Ovary (tissue), 9 donors: Measurements from ENCODE around the gene TSPAN7. TPM values are rescaled to one million over a fixed set of nuclear protein-coding genes. Genes with fewer than 3 reads are reported as not detected.

Source experiments
- DNase-seq, 5 donors: peaks; one replicate each; pipeline ENCODE4 v3.0.0-alpha.2; 2019 to 2020
- H3K27ac ChIP-seq, 2 donors: fragments of 200-600 bp; one replicate each; pipeline versions ENCODE4 v1.5.1 to v1.8.0; 2019 to 2022
- H3K27me3 ChIP-seq: fragments of 200-600 bp; one replicate; pipeline ENCODE4 v1.8.0; 2022
- H3K36me3 ChIP-seq: fragments of 200-600 bp; sonication (generic); one replicate; pipeline ENCODE4 v1.5.1; 2019
- H3K4me1 ChIP-seq: one replicate; pipeline ENCODE4 v1.8.1; 2013; ENCODE audit warnings: mild to moderate bottlenecking, moderate library complexity; ENCODE audit not compliant: insufficient read depth
- H3K4me3 ChIP-seq: fragments of 200-600 bp; sonication (generic); one replicate; pipeline ENCODE4 v1.5.1; 2017
- H3K9me3 ChIP-seq, 2 donors: fragments of 200-600 bp in 1 of 2; sonication (generic) in 1 of 2; one replicate each; pipeline versions ENCODE4 v1.5.1 to v1.8.1; 2013 to 2019; ENCODE audit warnings: mild to moderate bottlenecking in 1 of 2, moderate library complexity in 1 of 2
- EP300 ChIP-seq: sonication (generic); formaldehyde crosslinking; IDR thresholded peaks from one replicate; pipeline ENCODE4 v1.6.1; 2017; ENCODE audit warnings: antibody characterized with exemption
- POLR2A ChIP-seq: fragments of 450-650 bp; IDR thresholded peaks from one replicate; pipeline ENCODE4 v1.6.1; 2017; ENCODE audit warnings: antibody characterized with exemption, mild to moderate bottlenecking, moderate library complexity
- whole genome bisulfite sequencing, 3 donors: extraction: QIAGEN DNeasy Blood & Tissue Kit in 1 of 3; methylation state at CpG; one replicate each; pipeline versions ENCODE4 v1.1.5 to v1.1.7; 2013 to 2017; 5-methylcytosine and 5-hydroxymethylcytosine counted together
- intact Hi-C, 4 donors: fragments of 100-400 bp; cut with DNase I; formaldehyde crosslinking; loops; one replicate each; pipeline versions ENCODE4 v1.11.0 to v1.15.1; 2022 to 2023
- polyA plus RNA-seq, 2 donors: library from polyadenylated mRNA; stranded (reverse); fragments of 200-250 nt in 1 of 2; fragments of 350-450 nt in 1 of 2; fragmentation: Illumina TruSeq in 1 of 2; extraction: RNeasy Lipid Tissue Mini Kit (QIAGEN cat#74804) in 1 of 2; gene quantifications; one replicate each; pipeline ENCODE4 v1.2.3, GENCODE V29; 2013 to 2014
- total RNA-seq, 7 donors: library from RNA; depleted of rRNA in 2 of 7; stranded (reverse); fragments of >200 nt in 2 of 7; fragmentation: NEBNext Ultra II Directional in 3 of 7; extraction: Animal tissue kit (Norgen Biotek cat#: 25700) in 3 of 7; gene quantifications; one replicate each; pipeline versions ENCODE4 v1.1.0 to v1.2.4, GENCODE V29; 2016 to 2023
- TF ChIP-seq, protein P1 (sequence below), 3 donors: fragments of 450-650 bp in 2 of 3; fragments of 200-600 bp in 1 of 3; IDR thresholded peaks; one replicate each; pipeline versions ENCODE4 v1.5.1 to v1.8.0; 2016 to 2022; ENCODE audit warnings: antibody characterized with exemption in 3 of 3, mild to moderate bottlenecking in 1 of 3
- donor health status: DM: no; HTN: no; CAD: no; lungs with moderate emphysema.
- donor health status: DM: no; HTN: no; CAD: no.
- donor health status: Bipolar disorder and iron deficiency.
- donor health status: DM: yes; HTN: yes; CAD: no.
- donor health status: DM: no; HTN: no; CAD: no.
- donor health status: DM: yes; HTN: yes; CAD: no.

The TSPAN7 gene
- total and polyA plus RNA-seq, 9 donors, result 8.3 to 84.2 (median 19.5) TPM

DNA sequence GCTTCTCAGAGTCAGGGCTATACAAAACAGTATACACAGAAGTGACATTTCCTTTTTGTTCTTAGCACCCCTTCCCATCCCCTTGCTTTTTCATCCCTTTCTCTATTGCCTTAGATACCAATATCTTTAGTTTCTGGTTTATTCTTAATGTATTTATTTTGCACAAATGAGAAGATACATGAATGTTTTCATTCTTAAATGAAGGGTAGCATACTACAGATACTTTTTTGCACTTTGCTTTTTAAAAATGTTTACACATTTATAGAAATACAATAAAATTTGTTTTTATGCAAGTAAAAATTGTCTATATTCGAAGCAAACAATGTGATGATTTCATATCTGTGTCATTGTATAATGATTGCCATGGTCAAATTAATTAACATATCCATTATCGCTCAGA is 33.1 kb downstream of the TSPAN7 start:
- Histone ChIP-seq H3K4me1 (no peaks in the 10 kb centered on the region), H3K27ac (no peak overlapping the region), H3K36me3 (no peaks in the 10 kb centered on the region), H3K4me3 (no peak overlapping the region), H3K27me3 (no peaks in the 10 kb centered on the region), H3K9me3 (no peaks in the 10 kb centered on the region)
- TF ChIP-seq POLR2A, result no peak
- TF ChIP-seq, protein P1, sequence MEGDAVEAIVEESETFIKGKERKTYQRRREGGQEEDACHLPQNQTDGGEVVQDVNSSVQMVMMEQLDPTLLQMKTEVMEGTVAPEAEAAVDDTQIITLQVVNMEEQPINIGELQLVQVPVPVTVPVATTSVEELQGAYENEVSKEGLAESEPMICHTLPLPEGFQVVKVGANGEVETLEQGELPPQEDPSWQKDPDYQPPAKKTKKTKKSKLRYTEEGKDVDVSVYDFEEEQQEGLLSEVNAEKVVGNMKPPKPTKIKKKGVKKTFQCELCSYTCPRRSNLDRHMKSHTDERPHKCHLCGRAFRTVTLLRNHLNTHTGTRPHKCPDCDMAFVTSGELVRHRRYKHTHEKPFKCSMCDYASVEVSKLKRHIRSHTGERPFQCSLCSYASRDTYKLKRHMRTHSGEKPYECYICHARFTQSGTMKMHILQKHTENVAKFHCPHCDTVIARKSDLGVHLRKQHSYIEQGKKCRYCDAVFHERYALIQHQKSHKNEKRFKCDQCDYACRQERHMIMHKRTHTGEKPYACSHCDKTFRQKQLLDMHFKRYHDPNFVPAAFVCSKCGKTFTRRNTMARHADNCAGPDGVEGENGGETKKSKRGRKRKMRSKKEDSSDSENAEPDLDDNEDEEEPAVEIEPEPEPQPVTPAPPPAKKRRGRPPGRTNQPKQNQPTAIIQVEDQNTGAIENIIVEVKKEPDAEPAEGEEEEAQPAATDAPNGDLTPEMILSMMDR (IDR thresholded peaks at IDR 0.05), result no peak
- no peak for TF ChIP-seq EP300
- no peak for DNase-seq
- intact Hi-C loops, result no loop called here
- WGBS, 3 donors, result 63 to 72% (median 66%) methylated on average over 2 of the region's 2 CpGs

DNA sequence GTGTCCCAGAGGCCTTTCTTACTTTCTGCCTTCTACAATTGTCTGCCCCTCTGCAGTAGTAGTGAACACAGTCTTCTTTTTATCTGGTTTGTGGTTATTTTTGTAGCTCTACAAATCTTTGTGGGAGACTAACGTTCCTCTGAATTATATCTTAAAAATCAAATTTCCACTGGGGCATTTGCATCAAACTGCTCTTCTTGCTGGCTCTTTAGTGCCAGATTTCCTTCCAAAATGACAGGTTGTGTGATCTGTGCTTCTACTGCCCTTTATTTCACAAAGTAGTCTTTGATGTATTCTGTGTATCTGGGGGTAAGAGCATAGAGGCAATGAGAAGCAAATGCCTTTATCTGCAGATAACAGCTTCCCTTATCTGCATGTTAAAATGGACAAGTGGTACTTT is 34.5 kb downstream of the TSPAN7 start:
- WGBS, 3 donors, result 14 to 33% (median 32%) methylated on average over 1 of the region's 1 CpG
- Histone ChIP-seq H3K27ac (no peak overlapping the region), H3K36me3 (no peaks in the 10 kb centered on the region), H3K27me3 (no peaks in the 10 kb centered on the region), H3K4me3 (no peak overlapping the region), H3K4me1 (no peaks in the 10 kb centered on the region), H3K9me3 (no peaks in the 10 kb centered on the region)
- no peak for TF ChIP-seq EP300
- no peak for TF ChIP-seq POLR2A
- TF ChIP-seq, protein P1 (IDR thresholded peaks at IDR 0.05), result no peak
- intact Hi-C loops, result no loop called here
- no peak for DNase-seq

DNA sequence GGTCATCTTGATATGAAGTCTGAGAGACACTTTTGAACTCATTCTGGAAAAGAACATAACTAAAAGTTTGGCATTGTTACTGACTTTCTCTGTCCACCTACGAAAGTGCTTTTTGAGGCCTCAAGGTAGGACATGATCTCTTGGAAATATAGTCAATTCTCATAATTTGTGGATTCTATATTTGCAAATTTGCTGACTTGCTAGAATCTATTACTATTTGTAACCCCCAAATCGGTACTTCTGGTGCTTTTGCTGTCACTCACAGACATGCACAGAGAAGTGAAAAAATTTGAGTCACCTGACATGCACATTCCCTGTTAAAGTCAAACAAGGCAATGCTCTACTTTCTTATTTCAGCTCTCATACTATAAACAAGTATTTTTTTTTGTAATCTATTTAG is 35.6 kb downstream of the TSPAN7 start:
- no peaks in the 10 kb centered on the region for H3K36me3 ChIP-seq
- H3K4me3 ChIP-seq, result no peak overlapping the region
- intact Hi-C loops, result no loop called here
- H3K27me3 ChIP-seq, result no peaks in the 10 kb centered on the region
- no peak for DNase-seq
- H3K9me3 ChIP-seq, result no peaks in the 10 kb centered on the region
- TF ChIP-seq POLR2A (no peak), EP300 (no peak)
- TF ChIP-seq, protein P1 (IDR thresholded peaks at IDR 0.05), result no peak
- no peaks in the 10 kb centered on the region for H3K4me1 ChIP-seq
- H3K27ac ChIP-seq, result no peak overlapping the region
- WGBS, 3 donors, result 56 to 62% (median 56%) methylated on average over 2 of the region's 2 CpGs

DNA sequence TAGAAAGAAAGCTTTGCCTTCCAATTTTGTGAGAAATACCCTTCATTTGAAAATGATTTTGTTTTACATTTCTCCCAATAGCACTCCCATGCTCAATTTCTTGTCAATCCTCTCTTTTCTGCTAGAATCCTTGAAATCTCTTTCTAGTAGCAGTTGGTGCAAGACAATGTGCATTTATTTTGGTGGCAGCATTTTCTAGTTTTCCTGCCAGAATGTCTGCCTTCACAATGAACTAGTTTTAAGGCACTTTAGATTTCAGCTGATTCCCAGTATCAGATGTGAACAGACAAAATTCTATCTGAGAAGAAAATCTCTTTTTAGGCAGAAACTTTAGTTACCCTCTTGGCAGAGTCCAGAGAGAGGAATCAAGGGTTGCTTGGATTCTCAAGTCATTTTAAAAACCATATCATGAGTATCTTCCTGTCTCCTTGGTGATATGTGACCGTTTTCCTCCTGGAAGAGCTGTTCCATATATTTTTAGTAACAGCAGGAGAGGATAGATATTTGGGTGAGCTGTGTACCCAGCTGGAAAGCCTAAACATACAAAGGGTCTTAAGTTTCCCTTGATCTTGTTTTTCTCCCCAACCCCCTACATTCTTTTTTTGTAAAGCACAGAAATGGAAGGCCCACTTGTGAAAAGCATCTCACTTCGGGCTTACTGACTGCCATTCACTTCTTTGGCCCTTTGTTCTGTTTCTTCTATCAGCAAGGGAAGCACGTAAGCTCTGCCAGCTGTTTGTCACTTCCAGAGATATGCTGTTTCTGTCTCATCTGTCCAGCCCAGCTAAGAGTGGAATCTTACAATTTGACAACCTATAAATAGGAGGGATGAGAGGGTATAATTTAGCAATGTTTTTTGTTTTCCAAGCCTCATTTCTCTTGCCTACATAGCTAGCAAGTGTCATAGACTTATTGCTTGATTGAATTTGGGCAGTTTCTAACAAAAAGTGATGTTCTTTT is 38.7 kb downstream of the TSPAN7 start:
- no peak overlapping the region for H3K27ac ChIP-seq
- TF ChIP-seq POLR2A (no peak), EP300 (no peak)
- TF ChIP-seq, protein P1 (IDR thresholded peaks at IDR 0.05), result no peak
- intact Hi-C loops, result no loop called here
- no peaks in the 10 kb centered on the region for H3K36me3 ChIP-seq
- H3K9me3 ChIP-seq, result no peaks in the 10 kb centered on the region
- no peak for DNase-seq
- no peak overlapping the region for H3K4me3 ChIP-seq
- no peaks in the 10 kb centered on the region for H3K27me3 ChIP-seq
- WGBS, 3 donors, result 24 to 34% (median 28%) methylated on average over 3 of the region's 3 CpGs
- no peaks in the 10 kb centered on the region for H3K4me1 ChIP-seq
